ENCODE data around the gene PARD3.

PARD3 gene

GRCh38 chr10:34606890-34607289 is 208.2 kb downstream of the PARD3 start:
- DNase-seq: no peak

- no peak for DNase-seq
Observed at GRCh38 chr10:34602478-34602877, 212.6 kb downstream of the PARD3 start.

- DNase-seq: no peak
Observed at GRCh38 chr10:34601691-34602090, 213.4 kb downstream of the PARD3 start.

- no peak for DNase-seq
Observed at GRCh38 chr10:34599026-34599795, 215.9 kb downstream of the PARD3 start.

- DNase-seq: no peak
Observed at GRCh38 chr10:34596351-34596750, 218.7 kb downstream of the PARD3 start.

GRCh38 chr10:34593930-34594329 is 221.2 kb downstream of the PARD3 start:
- no peak for DNase-seq

- DNase-seq: no peak
Observed at GRCh38 chr10:34593374-34593890, 221.7 kb downstream of the PARD3 start.

GRCh38 chr10:34590793-34591192 is 224.3 kb downstream of the PARD3 start:
- DNase-seq: no peak

GRCh38 chr10:34589275-34589674 is 225.8 kb downstream of the PARD3 start:
- no peak for DNase-seq

GRCh38 chr10:34587680-34588019 is 227.4 kb downstream of the PARD3 start:
- DNase-seq: no peak

GRCh38 chr10:34587002-34587679 is 228.0 kb downstream of the PARD3 start:
- DNase-seq: no peak

- no peak for DNase-seq
Observed at GRCh38 chr10:34585422-34586112, 229.5 kb downstream of the PARD3 start.

- no peak for DNase-seq
Observed at GRCh38 chr10:34584164-34584563, 230.9 kb downstream of the PARD3 start.

GRCh38 chr10:34581801-34582532 is 233.1 kb downstream of the PARD3 start:
- no peak for DNase-seq

- no peak for DNase-seq
Observed at GRCh38 chr10:34580643-34581042, 234.5 kb downstream of the PARD3 start.

- no peak for DNase-seq
Observed at GRCh38 chr10:34580214-34580613, 234.9 kb downstream of the PARD3 start.

GRCh38 chr10:34578468-34578867 is 236.6 kb downstream of the PARD3 start:
- DNase-seq: no peak

- no peak for DNase-seq
Observed at GRCh38 chr10:34576797-34577196, 238.3 kb downstream of the PARD3 start.

- no peak for DNase-seq
Observed at GRCh38 chr10:34575882-34576281, 239.2 kb downstream of the PARD3 start.

GRCh38 chr10:34574353-34574934 is 240.7 kb downstream of the PARD3 start:
- DNase-seq: no peak

GRCh38 chr10:34570887-34571286 is 244.2 kb downstream of the PARD3 start:
- no peak for DNase-seq

- DNase-seq: no peak
Observed at GRCh38 chr10:34567659-34568253, 247.3 kb downstream of the PARD3 start.

Data from CD4-positive, alpha-beta T cell treated with Interleukin-10 for 1 hour (primary cell).